GM21528 (cell line): ENCODE results near the gene RAPGEF4.
"Not testable (repeated sequence)": the region's sequence is repeated elsewhere in the genome, so short reads cannot be mapped to it uniquely, and the experiment has no call there.

Experiments
- ATAC-seq: cut with Tn5 transposase; IDR thresholded peaks from one replicate; pipeline ENCODE4 v1.9.1; 2021; ENCODE audit warnings: mild to moderate bottlenecking, moderate library complexity; ENCODE audit not compliant: unreplicated experiment, low FRiP score

Gene RAPGEF4

DNA sequence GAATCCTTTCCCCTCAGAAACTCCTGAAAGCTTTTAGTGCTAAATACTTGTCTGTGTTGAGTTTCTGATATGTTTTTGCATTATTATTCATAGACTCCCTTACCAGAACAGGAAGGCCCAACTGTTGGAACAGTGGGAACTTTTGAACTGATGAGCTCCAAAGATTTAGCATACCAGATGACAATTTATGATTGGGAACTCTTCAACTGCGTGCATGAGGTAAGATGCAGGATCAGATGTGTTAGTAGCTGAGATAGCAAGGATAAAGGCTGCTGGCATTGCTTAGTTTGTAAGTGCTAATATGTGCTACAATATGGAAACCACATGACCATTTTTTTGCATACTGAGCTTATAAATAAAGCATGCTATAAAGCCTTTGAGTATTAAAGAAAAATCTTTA is 290.8 kb downstream of the RAPGEF4 start:
- no peak for ATAC-seq

DNA sequence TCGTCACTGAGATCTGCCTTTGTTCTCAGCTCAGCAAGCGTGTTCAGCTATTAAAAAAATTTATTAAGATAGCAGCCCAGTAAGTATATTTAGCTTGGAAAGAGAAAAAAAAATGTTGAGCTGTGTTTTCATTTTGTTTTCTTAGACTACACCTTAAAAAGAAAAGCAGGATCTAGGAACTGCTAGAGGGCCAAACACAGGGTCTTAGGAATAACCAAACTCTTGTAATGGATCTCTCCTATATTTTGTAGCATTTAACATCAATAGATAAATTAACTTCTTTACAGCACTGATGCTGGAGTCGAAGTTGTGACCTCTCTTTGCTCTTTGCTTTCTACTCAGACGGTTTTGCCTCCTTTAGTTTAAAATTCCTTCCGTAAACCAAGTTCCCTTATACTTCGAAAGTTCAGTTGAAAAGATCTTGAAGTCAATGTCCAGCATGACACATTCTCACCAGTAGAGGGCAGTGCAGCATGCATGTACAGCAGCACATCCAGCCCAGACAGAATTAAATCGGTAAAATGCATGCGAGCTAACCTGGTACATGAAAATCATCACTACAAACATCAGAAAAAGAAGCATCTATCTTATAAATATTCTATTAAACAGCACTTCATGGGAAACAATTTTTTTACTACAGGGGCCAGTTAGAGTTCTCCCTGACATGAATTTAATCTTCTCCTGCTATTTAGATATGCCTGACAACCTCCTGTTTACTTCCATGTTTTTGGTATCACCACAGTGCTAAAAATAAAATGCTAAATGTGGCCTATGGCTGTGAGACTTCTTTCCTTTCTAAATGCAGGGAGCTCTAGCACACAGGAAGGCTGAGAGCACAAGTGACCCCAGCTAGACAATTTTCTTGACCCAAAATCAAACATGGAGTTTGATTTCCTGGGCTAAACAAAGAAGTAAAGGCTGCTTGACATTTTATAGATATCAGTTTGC is 291.8 kb downstream of the RAPGEF4 start:
- no peak for ATAC-seq

DNA sequence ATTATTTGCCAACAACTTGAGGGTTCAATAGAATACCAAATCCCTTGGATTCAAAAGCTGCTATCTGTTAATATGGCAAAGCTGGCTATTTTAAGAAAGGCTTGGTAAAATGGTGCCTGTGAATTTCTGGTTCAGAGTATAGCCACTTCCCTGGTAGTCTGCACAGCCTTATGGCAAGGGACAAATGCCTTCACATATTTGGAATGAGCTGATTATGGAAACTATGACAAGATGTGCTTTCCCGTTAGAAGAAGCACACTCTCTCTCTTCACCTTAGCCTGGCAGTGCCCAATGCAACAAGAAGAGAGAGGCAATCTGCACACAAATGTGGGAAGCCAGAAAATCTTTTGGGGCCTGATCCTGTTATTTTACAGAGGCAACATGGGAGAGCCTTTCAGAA is 292.5 kb downstream of the RAPGEF4 start:
- ATAC-seq: no peak

DNA sequence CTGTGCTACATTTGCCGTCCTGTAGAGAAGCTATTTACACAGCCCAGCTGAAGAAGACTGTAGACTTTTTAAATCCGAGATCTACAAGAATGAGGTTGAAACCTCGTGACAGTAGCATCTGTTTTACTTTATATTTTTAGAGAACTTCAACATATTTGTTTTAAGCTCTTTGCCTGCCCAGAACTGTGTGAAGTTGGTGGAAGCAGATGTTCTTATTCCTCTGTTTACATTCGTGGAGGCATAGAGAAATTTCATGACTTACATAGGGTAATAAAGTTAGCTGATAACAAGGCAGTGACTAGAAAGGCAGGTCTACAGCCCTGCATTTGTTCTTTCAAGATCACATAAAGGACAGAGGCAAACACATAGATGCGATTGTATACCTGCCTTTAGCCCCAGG is 293.0 kb downstream of the RAPGEF4 start:
- no peak for ATAC-seq

DNA sequence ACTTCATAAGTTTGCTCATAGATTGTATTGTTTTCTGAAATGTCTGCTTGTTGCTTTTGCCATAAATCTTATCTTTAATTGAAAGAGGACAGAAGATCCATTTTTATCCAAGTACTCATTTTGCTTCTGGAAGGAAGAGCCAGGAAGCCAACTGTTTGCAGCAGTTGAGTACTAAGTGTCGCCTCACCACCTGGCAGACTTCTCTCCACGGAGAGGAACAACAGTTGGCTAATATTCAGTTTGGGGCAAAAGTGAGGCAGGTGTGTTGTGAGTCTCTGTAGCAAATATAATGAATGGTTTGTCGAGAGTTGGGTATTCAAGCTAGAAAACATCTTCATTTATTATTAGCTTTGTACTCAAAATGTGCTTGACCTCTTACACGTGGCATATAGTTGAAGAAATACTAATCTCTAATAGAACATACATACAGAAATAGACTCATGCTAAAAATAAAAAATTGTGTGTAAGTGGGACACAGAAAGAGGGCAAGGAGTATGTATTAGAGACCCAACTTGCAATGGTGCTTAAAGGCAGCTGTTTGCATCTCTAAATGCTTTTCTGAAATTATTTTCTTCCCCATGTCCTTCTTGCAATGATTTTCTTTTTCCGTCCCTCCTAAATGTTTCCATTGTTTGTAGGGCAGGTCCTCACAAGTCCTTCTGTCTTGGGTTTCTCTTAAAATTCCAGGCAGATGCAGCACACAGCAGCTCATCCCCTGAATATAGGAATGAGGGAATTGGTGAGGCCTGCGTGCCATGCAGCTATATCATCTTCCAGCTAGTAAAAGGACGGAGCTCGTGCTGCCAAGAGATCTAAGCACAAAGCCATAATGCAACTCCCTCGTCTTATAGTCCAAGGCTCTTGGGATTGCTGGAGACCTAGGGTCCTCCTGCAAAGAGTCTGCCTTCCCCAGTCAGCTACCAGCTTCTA is 295.2 kb downstream of the RAPGEF4 start:
- no peak for ATAC-seq

DNA sequence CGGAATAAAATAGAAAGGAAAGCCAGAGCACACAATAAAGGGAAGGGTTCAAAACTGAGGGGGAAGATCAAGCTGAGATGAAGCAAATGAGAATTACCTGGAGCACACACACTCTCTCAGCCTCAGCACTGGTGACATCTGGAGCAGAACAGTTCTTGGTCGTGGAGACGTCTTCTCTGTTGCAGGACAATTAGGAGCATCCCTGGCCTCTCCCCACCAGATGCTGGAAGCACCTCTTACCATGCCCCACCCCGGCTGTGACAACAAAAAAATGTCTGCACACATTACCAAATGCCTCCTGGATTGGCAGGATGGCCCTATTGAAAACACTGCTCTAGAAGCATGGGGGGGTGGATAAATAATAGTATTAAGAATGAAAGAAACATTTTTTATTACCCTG is 296.4 kb downstream of the RAPGEF4 start:
- no peak for ATAC-seq

DNA sequence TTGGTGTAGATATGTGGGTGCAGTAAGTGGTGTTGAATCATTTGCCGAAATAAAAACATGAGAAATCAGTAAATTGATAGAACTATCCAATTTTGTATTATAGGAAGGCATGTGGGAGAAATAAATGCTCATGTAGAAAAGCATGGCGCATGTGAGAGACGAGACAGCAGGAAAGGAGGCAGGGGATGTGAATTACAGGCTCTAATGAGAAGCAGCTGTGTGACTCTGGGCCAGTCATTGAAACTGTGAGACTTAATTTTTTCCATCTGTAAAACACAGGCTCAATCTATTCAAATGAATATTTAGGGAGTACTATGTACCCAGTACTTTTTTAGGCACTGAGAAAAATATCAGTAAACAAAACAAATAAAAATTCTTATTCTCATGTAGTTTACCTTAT is 297.4 kb downstream of the RAPGEF4 start:
- no peak for ATAC-seq

DNA sequence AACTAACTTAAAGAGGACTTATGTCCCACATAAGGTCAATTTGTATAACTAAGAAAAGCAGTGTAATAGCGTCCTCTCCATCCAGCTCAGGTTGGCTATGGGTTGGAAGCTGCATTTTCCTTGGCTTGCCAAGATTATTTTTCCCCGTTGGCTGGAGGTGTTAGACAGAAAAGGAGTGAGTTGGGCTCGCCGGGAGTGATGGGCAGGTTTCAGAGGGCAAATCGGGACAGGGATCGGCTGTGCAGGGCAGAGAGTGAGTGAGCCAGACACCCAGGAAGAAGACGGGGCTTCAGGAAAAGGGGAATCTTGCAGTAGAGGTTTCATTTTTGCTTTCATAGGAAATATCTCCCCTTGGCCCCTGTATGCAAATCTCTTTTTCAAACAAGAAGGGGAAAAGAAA is 298.5 kb downstream of the RAPGEF4 start:
- ATAC-seq: no peak

DNA sequence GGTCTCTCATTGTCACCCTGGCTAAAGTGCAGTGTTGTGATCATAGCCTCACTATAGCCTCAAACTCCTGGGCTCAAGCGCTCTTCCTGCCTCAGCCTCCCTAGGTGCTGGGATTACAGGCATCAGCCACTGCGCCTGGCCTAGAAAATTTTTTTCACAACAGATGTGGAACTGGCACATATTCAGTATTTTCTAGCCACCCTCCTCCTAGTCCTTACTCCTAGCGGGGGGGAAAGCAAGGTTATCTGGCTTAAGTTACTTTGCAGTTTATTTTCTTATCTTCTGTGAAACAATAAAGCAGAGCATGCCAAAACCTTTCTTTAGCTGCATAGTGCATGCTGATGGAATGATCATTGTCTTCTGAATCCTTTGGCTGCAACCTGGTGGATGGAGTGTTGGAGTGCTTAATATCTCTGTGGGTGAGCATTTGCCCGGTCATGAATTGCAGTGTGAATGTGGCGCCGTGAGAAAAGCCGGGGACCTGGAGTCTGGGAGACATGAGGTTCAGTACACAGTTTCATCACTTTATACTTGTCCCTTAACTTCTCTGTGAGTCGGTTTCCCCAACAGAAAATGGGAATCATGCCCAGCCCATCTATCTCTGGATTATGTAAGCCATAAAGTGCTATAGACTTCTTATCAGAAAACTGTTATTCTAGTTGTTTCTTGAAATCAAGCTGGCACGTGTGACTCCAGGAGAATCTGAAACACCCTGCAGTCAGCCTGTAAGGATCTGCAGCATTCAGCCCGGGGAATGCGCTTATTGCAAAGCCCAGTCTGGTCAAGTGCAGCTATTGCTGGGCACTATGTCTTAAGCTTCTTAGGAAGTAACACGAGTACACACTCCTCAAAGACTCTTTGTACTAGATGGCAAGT is 301.8 kb downstream of the RAPGEF4 start:
- no peak for ATAC-seq

DNA sequence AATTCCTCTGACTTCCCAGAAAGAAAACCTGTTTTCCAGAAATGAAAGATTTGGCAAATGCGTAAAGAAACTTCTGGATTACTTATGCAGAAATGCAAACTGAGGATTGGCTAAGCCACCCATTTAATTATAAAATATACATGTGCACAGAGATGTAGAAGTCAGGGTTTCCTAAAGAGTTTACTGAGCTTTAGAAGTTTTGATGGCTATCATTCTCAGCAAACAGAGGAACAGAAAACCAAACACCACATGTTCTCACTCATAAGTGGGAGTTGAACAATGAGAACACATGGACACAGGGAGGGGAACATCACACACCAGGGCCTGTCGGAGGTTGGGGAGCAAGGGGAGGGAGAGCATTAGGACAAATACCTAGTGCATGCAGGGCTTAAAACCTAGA is 302.6 kb downstream of the RAPGEF4 start:
- ATAC-seq: not testable (repeated sequence)

DNA sequence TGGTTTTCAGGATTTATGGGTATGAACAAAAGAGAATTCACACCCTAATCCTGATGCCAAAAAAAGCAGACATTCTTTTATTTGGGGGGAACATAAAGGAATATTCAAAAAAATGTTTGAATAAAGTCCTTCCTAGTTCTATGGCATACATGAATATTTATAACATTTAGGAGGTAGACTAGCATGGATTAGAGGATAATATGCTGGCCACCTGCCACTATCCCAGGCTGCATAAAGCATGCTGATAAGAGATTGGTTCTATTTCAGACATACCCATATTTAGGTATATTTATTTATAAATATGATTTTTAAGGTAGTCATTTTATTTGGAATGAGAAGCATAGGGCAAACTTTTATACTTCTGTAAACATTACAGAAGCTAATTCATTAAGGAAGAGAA is 305.1 kb downstream of the RAPGEF4 start:
- no peak for ATAC-seq

DNA sequence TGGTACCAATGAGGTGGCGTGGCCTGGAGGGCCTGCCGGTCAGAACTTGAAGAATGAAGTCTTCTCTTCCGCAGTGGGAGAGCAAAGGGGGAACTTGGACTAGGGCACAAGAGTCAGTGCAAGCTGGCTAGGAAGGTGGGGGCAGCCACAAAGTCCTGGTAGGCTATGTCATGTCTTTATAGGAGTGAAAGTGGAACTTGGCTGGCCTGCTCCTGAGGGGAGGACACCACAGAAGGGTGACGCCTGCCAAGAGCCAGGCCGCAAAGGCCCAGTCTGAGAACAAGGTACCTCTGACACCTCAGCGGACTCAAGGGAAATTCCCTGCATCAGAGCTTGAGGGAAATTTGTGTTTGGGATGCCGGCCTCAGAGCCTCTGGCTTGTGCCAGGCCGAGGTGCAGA is 307.8 kb downstream of the RAPGEF4 start:
- no peak for ATAC-seq

DNA sequence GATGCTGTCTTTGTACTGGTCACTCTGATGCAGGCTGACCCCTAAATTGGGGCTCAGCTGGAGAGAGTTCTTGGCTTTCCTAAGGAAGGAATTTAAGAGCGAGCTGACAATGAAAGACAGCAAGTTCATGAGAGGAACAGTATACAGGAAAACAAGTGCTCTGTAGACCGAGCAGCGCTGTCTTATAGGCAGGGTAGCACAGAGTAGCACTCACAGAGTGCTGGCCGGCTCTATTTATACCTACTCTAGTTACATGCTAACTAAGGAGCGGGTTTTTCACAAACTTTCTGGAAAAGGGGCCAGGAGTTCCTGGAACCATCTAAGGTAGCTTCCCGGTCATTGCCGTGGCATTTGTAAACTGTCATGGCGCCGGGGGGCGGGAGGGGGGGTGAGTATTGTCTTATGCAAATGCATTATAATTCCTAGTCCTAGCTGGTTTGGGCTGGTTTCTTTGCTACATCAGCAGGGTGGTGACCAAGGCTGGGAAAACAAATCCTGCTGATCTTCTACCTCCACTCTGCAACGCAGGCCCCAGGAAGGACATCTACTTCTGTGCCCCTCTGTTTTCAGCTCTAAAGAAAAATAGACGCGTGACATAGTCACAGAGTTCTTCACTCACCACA is 308.4 kb downstream of the RAPGEF4 start:
- no peak for ATAC-seq

DNA sequence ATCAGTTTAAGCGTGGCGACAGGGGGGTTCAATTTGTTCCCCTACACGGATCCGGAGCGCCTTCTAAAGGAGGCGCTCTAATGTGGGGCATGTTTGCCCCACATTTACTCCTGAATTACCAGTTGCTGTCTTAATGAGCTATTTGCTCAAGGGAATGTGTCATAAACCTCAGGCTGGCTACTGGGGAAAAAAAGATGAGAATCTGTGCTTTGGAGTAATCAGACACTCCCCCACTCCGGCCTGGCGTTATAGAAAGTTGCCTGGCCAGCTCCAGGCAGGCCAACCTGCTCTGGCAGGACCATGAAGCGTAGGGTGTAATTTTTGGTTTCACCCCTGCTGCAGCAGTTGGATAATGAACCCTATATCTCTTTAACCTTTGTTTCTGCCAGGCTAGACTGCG is 309.0 kb downstream of the RAPGEF4 start:
- ATAC-seq: no peak

DNA sequence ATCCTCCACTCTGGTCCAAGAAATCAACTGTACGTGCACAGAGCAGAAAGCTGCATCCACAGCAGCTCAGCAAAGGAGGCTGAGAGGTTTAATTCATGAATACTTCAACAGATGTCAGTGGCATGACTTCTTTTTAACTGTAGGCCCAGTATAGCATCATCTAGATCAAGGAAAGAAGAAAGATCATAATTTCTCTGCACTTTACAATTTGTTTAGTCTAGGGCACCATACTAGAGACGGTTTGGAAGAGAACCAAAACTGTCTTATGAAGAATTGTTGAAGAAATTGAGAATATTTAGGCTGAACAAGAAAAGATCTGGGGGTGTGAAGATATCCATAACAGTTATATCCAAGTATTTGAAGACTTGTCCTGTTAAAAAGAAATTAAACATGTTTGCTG is 309.5 kb downstream of the RAPGEF4 start:
- no peak for ATAC-seq

DNA sequence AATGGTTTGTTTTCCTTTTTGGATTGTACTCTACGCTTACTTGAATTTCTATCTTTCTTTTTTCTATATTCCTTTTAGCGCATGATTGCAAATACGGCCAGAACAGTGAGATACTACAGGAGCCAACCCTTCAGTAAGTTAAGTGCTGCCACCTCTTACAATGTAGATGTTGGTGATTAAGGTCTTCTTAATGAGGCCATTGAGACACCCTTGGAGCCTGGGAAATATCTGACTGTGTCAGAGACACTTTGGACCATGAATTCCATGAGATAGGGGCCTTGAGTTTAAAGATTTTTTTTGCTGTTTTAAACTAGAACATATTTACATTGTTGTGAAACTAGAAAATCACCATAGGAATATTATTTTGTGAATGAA is 312.9 kb downstream of the RAPGEF4 start:
- ATAC-seq: no peak

DNA sequence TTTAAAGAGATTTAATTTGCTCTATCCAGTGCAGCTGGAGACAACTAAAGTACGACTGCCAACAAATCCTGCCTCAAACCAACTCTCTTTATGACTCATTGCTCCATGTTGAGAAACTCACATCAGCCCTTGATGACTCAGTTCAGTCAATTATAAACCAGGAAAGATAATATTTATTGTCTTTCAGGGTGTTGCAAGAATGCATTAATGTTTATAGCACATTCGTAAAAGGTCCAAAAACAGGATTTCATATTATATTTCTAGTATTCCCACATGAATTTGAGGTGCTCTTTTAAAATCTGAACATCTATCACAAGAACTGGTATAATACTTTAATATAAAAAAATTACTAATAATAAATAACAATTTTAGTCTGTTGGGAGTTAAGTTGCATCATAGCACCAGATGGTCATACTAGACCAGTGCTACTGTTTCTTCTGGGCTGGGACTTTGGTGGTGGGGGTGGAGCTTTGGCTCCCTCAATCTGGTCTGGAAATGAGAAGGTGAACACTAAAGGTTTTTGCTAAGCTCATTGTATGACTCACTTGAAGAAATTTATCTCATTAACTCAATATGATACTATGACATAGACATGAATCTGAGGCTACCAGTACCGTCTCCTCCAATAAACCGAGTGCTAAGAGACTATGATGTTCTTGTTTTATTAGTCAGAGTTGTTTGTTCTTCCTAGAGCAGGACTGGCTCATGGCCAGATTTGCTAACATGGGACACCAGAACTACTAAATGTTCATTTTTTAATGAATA is 313.4 kb downstream of the RAPGEF4 start:
- ATAC-seq: peak; percentile 71

DNA sequence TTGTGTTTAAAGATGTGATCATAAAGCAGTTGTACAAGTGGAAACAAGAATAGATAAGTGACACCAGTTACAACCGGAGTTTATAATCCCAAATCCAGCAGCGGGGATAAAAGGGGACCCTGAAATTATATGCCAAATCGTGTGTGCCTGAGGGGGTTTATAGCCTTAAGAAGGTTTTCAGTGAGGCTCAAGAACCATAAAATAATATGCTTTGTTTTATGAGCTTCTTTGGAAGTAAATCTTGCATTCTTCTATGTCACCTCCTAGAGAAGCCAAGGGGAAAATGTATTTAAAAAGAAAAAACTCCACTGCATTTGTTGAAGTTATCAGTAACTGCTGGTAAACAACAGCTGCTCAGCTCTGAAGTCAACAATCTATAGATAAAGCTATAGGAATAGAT is 314.2 kb downstream of the RAPGEF4 start:
- no peak for ATAC-seq

DNA sequence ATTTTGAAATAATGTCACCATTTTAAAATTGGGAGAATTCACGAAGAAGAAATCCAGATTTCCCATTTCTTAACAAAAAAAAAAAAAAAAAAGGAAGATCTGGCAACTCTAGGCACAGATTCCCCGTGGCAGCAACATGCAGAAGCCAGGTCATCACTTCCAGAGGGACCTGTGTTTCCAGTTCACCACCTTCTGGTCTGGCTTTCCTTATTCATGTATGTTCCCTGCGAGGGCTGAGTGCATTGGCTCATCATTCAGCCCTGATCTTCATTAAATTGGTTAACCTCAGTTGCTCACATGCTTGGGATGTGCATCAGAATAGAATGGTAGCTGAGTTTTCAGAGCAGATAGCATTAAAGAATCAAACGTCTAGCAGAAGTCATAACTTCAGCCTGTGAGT is 315.0 kb downstream of the RAPGEF4 start:
- ATAC-seq: no peak
